H1 (cell line): ENCODE data around the gene TNIK. TPM values are rescaled to one million over a fixed set of nuclear protein-coding genes. Genes with fewer than 3 reads are reported as not detected.

Experiments used
- CHD7 ChIP-seq: fragments of 300-600 bp; sonication (generic); IDR thresholded peaks from 2 replicates; pipeline ENCODE4 v1.7.1; 2012; ENCODE audit warnings: low read length, moderate library complexity, mild to moderate bottlenecking, inconsistent platforms; ENCODE audit not compliant: insufficient replicate concordance
- polyA plus RNA-seq, 7 experiments: library from polyadenylated mRNA; depleted of rRNA in 3 of 7; stranded (reverse) in 5 of 7; unstranded in 2 of 7; fragments of >200 nt in 5 of 7; fragments of 200-250 nt in 2 of 7; gene quantifications; 1 replicate in 5 of 7; 2 replicates in 1 of 7; 4 replicates in 1 of 7; pipeline versions ENCODE4 v1.2.1 to v1.2.3, GENCODE V29; 2011 to 2013; ENCODE audit warnings: missing spikeins in 2 of 7, mixed read lengths in 2 of 7
- total RNA-seq: library from RNA; stranded (reverse); fragmentation: NEBNext Ultra II Directional; extraction: Animal tissue kit (Norgen Biotek cat#: 25700); gene quantifications from 2 replicates; pipeline ENCODE4 v1.2.1, GENCODE V29; 2021

The TNIK gene
- total and polyA plus RNA-seq, 2 of the 8 experiments (the other 6 are each of a cell fraction or from before 2014, with no cell fraction given): 7.4 to 42.0 TPM

DNA sequence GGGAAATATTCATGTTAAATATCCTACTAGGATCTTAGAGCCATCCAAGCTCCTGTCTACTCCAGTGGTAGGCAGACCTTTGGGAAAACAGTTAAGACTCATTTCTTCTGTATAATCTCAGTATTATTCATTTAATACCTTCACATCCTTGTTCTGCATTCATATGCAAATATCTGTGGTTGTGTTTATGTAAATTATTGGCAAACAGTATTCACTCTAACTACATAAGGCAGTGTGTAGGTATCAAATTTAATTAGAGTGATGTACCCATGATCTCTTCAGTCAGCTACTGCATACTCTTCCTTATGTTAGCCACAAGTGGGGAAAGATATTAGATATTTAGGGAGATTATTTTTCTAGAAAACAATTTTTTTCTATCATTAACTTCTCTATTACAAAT, 232.8 kb downstream of the TNIK start (continued):
- no peak for TF ChIP-seq CHD7
